ENCODE measurements around the gene C3orf52.

DNA sequence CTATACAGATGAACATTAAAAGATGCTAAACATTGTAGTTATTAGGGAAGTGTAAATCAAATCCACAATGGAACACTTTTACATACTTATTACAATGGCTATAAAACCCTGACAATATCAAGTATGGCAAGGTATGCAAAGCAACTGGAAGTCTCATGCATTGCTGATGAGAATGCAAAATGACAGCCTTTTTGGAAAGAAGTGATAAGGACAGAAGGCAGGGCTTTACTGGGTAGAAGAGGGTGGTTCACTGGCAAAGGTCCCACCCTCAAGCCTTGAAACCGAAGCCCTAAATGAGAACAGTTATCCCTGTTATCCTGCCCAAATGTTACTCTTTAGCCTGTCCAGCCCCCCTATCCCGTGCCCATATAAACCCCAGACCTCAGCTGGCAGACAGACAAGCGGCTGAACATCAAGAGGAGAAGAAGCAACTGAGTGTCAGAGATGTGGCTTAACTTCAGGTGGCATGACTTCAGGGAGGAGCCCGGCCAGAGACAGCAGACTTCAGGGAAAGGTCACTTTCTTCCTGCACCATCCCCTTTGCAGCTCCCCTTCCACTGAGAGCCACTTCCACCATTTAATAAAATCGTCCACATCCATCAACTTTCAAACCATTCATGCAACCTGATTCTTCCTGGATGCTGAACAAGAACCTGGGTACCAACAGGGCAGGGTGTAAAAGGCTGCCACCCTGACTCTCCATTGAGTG lies 47.6 kb downstream of the C3orf52 start:
- TF ChIP-seq, protein P1, sequence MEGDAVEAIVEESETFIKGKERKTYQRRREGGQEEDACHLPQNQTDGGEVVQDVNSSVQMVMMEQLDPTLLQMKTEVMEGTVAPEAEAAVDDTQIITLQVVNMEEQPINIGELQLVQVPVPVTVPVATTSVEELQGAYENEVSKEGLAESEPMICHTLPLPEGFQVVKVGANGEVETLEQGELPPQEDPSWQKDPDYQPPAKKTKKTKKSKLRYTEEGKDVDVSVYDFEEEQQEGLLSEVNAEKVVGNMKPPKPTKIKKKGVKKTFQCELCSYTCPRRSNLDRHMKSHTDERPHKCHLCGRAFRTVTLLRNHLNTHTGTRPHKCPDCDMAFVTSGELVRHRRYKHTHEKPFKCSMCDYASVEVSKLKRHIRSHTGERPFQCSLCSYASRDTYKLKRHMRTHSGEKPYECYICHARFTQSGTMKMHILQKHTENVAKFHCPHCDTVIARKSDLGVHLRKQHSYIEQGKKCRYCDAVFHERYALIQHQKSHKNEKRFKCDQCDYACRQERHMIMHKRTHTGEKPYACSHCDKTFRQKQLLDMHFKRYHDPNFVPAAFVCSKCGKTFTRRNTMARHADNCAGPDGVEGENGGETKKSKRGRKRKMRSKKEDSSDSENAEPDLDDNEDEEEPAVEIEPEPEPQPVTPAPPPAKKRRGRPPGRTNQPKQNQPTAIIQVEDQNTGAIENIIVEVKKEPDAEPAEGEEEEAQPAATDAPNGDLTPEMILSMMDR (conservative IDR thresholded peaks at IDR 0.05; ENCODE audit: low read length), result no peak
- TF ChIP-seq EZH2phosphoT487 (IDR thresholded peaks at IDR 0.05; ENCODE audit: borderline replicate concordance), result no peak
